ENCODE results near the gene HOXD4. TPM values are rescaled to one million over a fixed set of nuclear protein-coding genes. Genes with fewer than 3 reads are reported as not detected.

HOXD4 gene
- total and polyA plus RNA-seq, 10 of the 15 experiments (the other 5 are each of a cell fraction or from before 2014, with no cell fraction given): 0.07 TPM; not detected in 9

DNA sequence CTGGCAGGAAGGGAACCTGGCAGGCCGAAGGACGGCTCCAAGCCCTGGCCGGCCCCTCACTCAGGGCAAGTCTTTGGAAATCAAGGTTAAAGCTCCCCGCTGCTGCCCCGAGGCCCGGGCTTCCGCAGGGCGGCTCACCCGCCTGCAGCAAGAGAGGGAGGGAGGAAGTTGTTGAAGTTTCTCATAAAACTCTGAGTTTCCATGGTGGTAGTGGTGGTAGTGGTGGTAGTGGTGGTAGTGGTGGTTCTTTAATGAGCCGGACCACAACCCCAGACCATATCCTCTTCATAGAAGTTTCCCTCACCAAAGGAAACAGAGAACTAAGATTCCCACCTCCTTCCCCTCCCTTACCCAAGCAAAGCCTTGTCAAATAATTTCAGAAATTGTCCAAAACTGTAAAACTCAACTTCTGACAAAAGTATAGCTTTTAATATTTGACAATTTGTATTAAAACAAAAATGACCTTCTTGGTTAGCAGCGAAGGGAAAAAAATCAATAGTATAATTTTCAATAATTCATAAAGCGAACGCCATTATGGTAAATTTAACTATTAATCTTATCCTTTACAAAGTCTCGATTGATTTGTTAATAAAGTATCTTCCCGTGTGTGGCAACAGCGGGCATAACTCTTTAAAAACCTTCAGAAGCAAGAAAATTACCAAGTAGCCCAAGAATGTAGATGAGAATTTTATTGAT is 36.3 kb upstream of the HOXD4 start (continued):
- TF ChIP-seq, protein P1, sequence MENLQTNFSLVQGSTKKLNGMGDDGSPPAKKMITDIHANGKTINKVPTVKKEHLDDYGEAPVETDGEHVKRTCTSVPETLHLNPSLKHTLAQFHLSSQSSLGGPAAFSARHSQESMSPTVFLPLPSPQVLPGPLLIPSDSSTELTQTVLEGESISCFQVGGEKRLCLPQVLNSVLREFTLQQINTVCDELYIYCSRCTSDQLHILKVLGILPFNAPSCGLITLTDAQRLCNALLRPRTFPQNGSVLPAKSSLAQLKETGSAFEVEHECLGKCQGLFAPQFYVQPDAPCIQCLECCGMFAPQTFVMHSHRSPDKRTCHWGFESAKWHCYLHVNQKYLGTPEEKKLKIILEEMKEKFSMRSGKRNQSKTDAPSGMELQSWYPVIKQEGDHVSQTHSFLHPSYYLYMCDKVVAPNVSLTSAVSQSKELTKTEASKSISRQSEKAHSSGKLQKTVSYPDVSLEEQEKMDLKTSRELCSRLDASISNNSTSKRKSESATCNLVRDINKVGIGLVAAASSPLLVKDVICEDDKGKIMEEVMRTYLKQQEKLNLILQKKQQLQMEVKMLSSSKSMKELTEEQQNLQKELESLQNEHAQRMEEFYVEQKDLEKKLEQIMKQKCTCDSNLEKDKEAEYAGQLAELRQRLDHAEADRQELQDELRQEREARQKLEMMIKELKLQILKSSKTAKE (IDR thresholded peaks at IDR 0.05; ENCODE audit: low read depth, poor library complexity, severe bottlenecking): no peak

DNA sequence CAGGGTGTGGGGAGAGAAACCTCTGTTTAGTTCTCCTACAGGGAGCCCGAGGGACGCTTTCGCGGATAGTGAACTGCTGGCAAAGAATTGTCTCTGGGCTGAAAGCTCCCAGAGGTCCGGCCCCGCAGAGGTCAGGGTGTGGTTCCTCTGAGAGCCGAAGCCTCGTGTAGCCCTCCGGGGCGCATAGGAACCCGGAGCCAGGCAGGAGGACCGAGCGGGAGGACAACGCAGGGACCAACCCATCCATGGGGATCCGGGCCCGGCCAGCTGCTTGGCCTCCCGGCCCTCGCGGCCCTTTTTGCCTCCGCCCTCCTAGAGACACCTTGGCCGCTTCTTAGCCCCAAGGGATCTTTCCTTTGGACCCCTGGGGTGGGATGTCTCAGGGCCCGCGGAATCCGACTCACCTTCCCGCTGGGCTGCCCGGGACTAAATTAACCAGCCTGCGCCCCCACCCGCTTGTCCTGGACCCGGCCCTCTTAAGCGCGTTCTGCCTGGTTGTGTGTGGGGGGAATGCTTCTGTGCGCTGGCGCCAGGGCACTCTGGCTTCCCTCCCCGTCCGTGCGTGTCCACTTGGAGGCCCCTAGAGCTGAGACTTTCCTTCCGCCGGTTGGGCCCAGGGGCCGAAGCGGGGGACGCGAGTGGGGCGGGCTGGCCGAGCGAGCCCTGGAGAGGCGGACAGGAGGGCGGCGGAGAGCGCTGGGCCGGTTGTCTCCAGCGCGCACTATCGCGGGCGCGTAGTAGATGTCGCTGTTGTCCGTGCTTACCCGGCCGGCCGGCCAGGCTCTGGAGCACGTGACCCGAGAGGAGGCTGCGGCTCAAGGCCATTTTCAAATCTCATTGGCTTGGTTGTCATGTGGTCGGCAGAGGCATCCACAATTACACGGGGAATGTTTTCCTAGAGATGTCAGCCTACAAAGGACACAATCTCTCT is 35.2 kb upstream of the HOXD4 start, which contains the start of gene HOXD10:
Gene HOXD10, plus strand, starts transcription at position 896 of the 931 bp plus-strand sequence. CDS start 56 bp downstream, outside the sequence.
- intact Hi-C loops (cut with micrococcal nuclease; ENCODE audit: unreplicated experiment): no loop called here
- peaks cover 1% of the 10 kb centered on the region; the same call in 1 of the 3 replicates for H3K9me3 ChIP-seq (replicated peaks; ENCODE audit: control insufficient read depth, insufficient read depth, low read length)
- WGBS (ENCODE audit: insufficient coverage, insufficient replicate concordance, low lambda C conversion rate, missing lambda C conversion rate): 54% methylated on average over 50 of the region's 66 CpGs
- H3K9ac ChIP-seq (ENCODE audit: control insufficient read depth, insufficient read depth, low read length): no peak within 1 kb of the TSS
- H4K20me1 ChIP-seq (ENCODE audit: control insufficient read depth, insufficient read depth): no peaks in the 10 kb centered on the region
- H2AFZ ChIP-seq (ENCODE audit: control insufficient read depth, low read depth, low read length): no peak within 1 kb of the TSS
- H3K4me3 ChIP-seq: no peak within 1 kb of the TSS
- FAIRE-seq (no peak), ATAC-seq (no peak), DNase-seq (ENCODE audit: low read depth, low spot score) (no peak)
- ChIA-PET RAD21 (ENCODE audit: unreplicated experiment) (no interaction called here), SMC1A (ENCODE audit: uncharacterized antibody, unreplicated experiment) (no interaction called here), CTCF (interaction anchor here (0.6 kb wide), 1 partner anchor 516 kb away, joined by 3 read pairs; no protein-coding TSS in a partner anchor), POLR2A (no interaction called here)
- H3K4me2 ChIP-seq (ENCODE audit: control insufficient read depth, insufficient read depth): no peak within 1 kb of the TSS
- peaks cover 11 to 49% of the 10 kb centered on the region in 2 experiments for H3K27me3 ChIP-seq (replicated peaks in 1 of 2; ENCODE audit: control insufficient read depth in 2 of 2, insufficient read depth in 2 of 2, low read length in 1 of 2)
- no peaks in the 10 kb centered on the region for H3K36me3 ChIP-seq (ENCODE audit: control insufficient read depth in 2 of 2, insufficient read depth in 2 of 2, low read length in 1 of 2)
- in situ Hi-C loops (cut with MboI): no loop called here
- no TSS peak for BruUV-seq (replicated peaks)
- H3K79me2 ChIP-seq (ENCODE audit: control insufficient read depth, insufficient read depth, low read length): no peaks in the 10 kb centered on the region
- no peaks in the 10 kb centered on the region for H3K4me1 ChIP-seq (ENCODE audit: control insufficient read depth, insufficient read depth, low read length)
- H3K27ac ChIP-seq (ENCODE audit: control insufficient read depth, insufficient read depth): no peak within 1 kb of the TSS
- TF ChIP-seq ZSCAN29 (IDR thresholded peaks at IDR 0.05) (no peak), RAD21 (IDR thresholded peaks at IDR 0.05; ENCODE audit: insufficient read depth, low read depth, low read length) (no peak), TBL1XR1 (IDR thresholded peaks at IDR 0.05; ENCODE audit: low read depth, low read length) (no peak), GATAD2B (conservative IDR thresholded peaks at IDR 0.05; ENCODE audit: low read depth) (no peak), STAT3 (IDR thresholded peaks at IDR 0.05; ENCODE audit: low read depth, low read length) (no peak), JUND (IDR thresholded peaks at IDR 0.05; ENCODE audit: low read depth, low read length) (no peak)
- TF ChIP-seq, protein P2, sequence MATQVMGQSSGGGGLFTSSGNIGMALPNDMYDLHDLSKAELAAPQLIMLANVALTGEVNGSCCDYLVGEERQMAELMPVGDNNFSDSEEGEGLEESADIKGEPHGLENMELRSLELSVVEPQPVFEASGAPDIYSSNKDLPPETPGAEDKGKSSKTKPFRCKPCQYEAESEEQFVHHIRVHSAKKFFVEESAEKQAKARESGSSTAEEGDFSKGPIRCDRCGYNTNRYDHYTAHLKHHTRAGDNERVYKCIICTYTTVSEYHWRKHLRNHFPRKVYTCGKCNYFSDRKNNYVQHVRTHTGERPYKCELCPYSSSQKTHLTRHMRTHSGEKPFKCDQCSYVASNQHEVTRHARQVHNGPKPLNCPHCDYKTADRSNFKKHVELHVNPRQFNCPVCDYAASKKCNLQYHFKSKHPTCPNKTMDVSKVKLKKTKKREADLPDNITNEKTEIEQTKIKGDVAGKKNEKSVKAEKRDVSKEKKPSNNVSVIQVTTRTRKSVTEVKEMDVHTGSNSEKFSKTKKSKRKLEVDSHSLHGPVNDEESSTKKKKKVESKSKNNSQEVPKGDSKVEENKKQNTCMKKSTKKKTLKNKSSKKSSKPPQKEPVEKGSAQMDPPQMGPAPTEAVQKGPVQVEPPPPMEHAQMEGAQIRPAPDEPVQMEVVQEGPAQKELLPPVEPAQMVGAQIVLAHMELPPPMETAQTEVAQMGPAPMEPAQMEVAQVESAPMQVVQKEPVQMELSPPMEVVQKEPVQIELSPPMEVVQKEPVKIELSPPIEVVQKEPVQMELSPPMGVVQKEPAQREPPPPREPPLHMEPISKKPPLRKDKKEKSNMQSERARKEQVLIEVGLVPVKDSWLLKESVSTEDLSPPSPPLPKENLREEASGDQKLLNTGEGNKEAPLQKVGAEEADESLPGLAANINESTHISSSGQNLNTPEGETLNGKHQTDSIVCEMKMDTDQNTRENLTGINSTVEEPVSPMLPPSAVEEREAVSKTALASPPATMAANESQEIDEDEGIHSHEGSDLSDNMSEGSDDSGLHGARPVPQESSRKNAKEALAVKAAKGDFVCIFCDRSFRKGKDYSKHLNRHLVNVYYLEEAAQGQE (IDR thresholded peaks at IDR 0.05; ENCODE audit: low read depth, low read length): no peak
- TF ChIP-seq, protein P3, sequence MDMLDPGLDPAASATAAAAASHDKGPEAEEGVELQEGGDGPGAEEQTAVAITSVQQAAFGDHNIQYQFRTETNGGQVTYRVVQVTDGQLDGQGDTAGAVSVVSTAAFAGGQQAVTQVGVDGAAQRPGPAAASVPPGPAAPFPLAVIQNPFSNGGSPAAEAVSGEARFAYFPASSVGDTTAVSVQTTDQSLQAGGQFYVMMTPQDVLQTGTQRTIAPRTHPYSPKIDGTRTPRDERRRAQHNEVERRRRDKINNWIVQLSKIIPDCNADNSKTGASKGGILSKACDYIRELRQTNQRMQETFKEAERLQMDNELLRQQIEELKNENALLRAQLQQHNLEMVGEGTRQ (IDR thresholded peaks at IDR 0.05; ENCODE audit: borderline replicate concordance, low read depth, low read length): no peak
